A549 treated with DMSO at 1 μM for 4 hours (cell line): ENCODE measurements around the gene GABARAPL2. TPM values are rescaled to one million over a fixed set of nuclear protein-coding genes. Genes with fewer than 3 reads are reported as not detected.

Experiments used
- total RNA-seq: library from RNA; stranded (reverse); fragments of 200-300 nt; extraction: Qiagen RNA extraction; gene quantifications from 5 replicates; pipeline ENCODE4 v1.2.3, GENCODE V29; 2022; ENCODE audit warnings: low read depth

The GABARAPL2 gene, protein sequence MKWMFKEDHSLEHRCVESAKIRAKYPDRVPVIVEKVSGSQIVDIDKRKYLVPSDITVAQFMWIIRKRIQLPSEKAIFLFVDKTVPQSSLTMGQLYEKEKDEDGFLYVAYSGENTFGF
- 77.2 to 101 TPM (median 90.6 TPM) in 5 replicates for total RNA-seq

DNA sequence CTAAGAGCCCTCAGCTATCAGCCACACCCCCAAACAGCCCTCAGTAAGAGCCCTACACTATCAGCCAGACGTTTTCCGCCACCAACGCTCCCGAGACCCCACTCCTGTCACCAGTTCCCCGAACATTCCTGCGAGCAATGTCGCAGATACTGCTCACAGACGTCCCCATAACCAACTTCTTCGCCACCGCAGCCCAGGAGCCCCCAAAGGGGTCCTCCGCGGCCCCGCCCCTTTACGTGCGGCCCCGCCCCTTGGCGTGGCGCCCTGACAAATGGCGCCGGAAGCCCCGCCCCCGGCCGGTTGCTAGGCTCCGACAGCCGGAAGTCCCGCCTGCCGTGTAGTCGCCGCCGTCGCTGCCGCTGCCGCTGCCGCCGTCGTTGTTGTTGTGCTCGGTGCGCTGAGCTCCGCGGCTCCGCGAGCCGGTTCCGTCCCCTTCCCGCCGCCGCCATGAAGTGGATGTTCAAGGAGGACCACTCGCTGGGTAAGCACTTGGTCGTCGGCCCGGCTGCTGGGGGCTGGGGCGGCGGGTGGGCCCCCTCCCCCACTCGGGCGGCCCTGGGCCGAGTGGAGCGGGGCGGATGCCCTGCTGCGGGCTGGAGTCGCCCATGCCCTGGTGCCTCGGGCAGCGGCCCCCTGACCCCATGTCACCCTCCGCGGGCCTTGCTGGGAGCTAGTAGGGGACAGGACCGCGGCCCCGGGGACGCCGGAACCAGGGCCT, at the start of gene GABARAPL2:
TSS of gene GABARAPL2 (plus strand) at position 340 of the 718 bp plus-strand sequence. CDS start at position 448, 108 bp downstream.

DNA sequence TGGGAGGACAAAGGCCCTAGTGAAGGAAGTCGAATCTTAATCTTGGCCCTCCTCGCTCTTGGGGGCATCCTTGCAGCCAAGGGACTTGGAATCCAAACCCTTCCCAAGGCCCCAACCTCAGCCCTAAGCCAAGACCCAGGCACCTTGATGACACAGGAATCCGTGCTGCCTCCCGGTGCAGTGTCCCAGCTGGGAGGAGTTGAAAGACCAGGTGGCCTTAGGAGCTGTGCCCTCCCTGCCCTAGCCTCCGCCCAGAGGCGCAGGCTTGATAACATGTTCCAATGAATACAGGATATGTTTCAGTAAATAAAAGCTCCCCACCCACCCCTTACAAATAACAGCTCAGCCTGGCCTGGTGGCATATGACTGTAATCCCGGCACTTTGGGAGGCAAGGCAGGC, 30.3 kb upstream of the GABARAPL2 start, which contains the start of gene CHST5:
TSS of gene CHST5 (minus strand) at position 208 of the 400 bp plus-strand sequence. CDS start 5,724 bp downstream, outside the sequence.

DNA sequence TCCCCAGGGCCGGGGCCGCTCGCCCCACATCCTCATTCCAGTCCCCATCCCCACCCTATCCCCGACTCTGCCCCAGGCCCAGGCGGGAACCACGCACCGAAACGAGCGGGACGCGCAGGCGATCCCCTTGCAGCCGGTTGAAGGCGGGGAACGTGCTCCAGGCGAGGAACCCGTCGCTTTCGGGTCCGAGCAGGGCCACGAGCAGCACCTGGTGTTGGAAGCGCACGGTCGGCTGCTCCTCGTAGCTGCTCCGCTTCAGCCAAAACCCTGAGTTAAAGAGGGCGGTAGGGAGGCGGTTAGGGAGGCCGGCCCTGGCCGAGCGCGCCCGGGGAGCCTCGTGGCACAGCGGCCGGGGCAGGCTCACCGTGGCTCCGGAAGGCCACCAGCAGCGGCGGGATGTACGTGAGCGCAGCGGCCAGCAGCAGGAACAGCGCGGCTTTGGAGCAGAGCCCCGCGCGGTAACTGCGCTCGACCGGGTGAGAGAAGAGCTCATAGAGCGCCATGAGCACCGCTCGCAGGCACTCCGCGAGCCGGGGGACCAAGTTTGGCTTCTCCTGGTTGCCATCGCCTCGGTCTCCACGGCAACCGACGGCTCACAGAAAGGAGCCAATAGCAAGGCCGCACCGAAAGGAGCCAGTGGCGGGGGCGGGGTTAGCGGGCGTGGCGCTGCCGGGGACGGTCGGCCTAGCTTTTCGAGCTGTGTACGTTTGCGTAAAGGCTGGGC, 10.3 kb upstream of the GABARAPL2 start, which contains the start of gene TMEM231:
TSS of gene TMEM231 (minus strand) at position 546 of the 724 bp plus-strand sequence. CDS start at position 503, 43 bp downstream.

DNA sequence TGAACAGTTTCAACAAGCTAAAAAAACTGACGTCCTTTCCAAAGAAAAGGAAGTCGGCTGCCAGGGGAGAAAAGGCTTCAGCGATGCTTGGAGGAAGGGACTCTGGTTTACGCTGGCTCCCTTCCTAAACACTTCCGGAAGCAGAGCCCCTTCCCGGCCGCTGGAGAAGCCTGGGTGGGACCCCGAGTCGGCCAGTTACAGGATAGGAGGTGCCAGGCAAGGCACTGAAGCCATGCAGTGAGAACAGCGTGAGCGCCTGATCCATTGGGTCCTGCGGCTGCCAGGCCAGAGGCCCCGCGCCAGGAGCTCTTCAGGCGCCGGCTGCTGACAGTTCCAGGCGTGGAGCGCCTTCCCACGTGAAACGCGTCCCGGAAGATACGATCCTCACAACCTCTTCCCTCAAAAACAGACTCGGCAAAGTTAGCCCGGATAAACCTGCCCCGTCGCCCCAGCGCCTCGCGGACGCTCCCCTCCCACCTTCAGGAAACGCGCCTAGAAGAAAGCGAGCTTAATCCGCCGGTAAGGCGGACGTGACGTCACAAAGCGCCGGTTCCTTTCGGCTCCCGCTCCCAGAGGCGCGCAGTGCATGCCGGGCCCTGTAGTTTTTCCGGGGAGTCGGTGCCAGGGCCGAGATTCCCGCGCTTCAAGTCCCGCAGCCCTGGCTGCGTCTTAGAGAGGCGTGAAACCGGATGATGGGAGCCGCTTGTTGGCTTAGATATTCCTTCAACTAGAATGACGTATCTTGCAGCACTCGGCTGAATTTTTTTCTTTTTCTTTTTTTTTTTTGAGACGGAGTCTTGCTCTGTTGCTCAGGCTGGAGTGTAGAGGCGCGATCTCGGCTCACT, 56.8 kb downstream of the GABARAPL2 start, which contains the start of gene ADAT1:
TSS of gene ADAT1 (minus strand) at position 521 of the 845 bp plus-strand sequence. CDS start 2,482 bp downstream, outside the sequence.

Other genes with a start within 250 kb of the GABARAPL2 start
- gene CFDP1, start 132.9 kb upstream of the GABARAPL2 start, total RNA-seq = 50.8 to 59.6 TPM (median 53.8 TPM) in 5 replicates
- gene TMEM170A, start 101.7 kb upstream of the GABARAPL2 start, total RNA-seq = 12.5 to 19.0 TPM (median 16.0 TPM) in 5 replicates
- gene CHST6, start 70.9 kb upstream of the GABARAPL2 start, total RNA-seq = 0.07 to 0.16 TPM (median 0.12 TPM) in 5 replicates
- 0.07 to 0.10 TPM (median 0.08 TPM) in 3 of 5 replicates, not detected in the others for gene CHST5, start 30.3 kb upstream of the GABARAPL2 start, total RNA-seq
- gene TMEM231, start 10.1 kb upstream of the GABARAPL2 start, total RNA-seq = 8.5 to 9.8 TPM (median 9.6 TPM) in 5 replicates
- 34.0 to 46.1 TPM (median 43.2 TPM) in 5 replicates for gene ADAT1, start 56.9 kb downstream of the GABARAPL2 start, total RNA-seq
- gene KARS1, start 81.3 kb downstream of the GABARAPL2 start, total RNA-seq = 173 to 184 TPM (median 178 TPM) in 5 replicates
- gene TERF2IP, start 81.4 kb downstream of the GABARAPL2 start, total RNA-seq = 39.3 to 47.8 TPM (median 45.2 TPM) in 5 replicates
- not detected in 5 replicates for gene CPHXL2, start 110.6 kb downstream of the GABARAPL2 start, total RNA-seq
- gene DUXB, start 135.1 kb downstream of the GABARAPL2 start, total RNA-seq = not detected in 5 replicates
- not detected in 5 replicates for gene CPHXL, start 160.1 kb downstream of the GABARAPL2 start, total RNA-seq